Measurements from ENCODE around the gene BTBD9.

BTBD9 gene

GRCh38 chr6:38154731-38155130 lies 485.0 kb downstream of the BTBD9 start:
- no peak for TF ChIP-seq CTCF (IDR thresholded peaks at IDR 0.05; ENCODE audit: low read length, missing control alignments)
- no peak overlapping the region for H3K4me3 ChIP-seq (replicated peaks; ENCODE audit: low read depth, low read length)
- no peak for DNase-seq (ENCODE audit: low read depth)

GRCh38 chr6:38153798-38154345 lies 485.9 kb downstream of the BTBD9 start:
- no peak for DNase-seq (ENCODE audit: low read depth)
- H3K4me3 ChIP-seq (replicated peaks; ENCODE audit: low read depth, low read length): no peak overlapping the region
- no peak for TF ChIP-seq CTCF (IDR thresholded peaks at IDR 0.05; ENCODE audit: low read length, missing control alignments)

GRCh38 chr6:38153076-38153797 lies 486.5 kb downstream of the BTBD9 start:
- no peak for TF ChIP-seq CTCF (IDR thresholded peaks at IDR 0.05; ENCODE audit: low read length, missing control alignments)
- no peak overlapping the region for H3K4me3 ChIP-seq (replicated peaks; ENCODE audit: low read depth, low read length)
- DNase-seq (ENCODE audit: low read depth): peak; percentile 8

GRCh38 chr6:38152620-38153019 lies 487.1 kb downstream of the BTBD9 start:
- H3K4me3 ChIP-seq (replicated peaks; ENCODE audit: low read depth, low read length): no peak overlapping the region
- no peak for TF ChIP-seq CTCF (IDR thresholded peaks at IDR 0.05; ENCODE audit: low read length, missing control alignments)
- no peak for DNase-seq (ENCODE audit: low read depth)

GRCh38 chr6:38151580-38152500 lies 487.9 kb downstream of the BTBD9 start:
- DNase-seq (ENCODE audit: low read depth): no peak
- no peak overlapping the region for H3K4me3 ChIP-seq (replicated peaks; ENCODE audit: low read depth, low read length)
- TF ChIP-seq CTCF (IDR thresholded peaks at IDR 0.05; ENCODE audit: low read length, missing control alignments): no peak

GRCh38 chr6:38150681-38151296 lies 488.9 kb downstream of the BTBD9 start:
- no peak for DNase-seq (ENCODE audit: low read depth)
- TF ChIP-seq CTCF (IDR thresholded peaks at IDR 0.05; ENCODE audit: low read length, missing control alignments): no peak
- no peak overlapping the region for H3K4me3 ChIP-seq (replicated peaks; ENCODE audit: low read depth, low read length)

Measured in fibroblast of pulmonary artery (primary cell).